K562 (cell line): ENCODE measurements around the gene MRGPRF. TPM values are rescaled to one million over a fixed set of nuclear protein-coding genes. Genes with fewer than 3 reads are reported as not detected.

Source experiments
- ATAC-seq: fragments of 200-7000 bp; cut with Tn5 transposase; 3 replicates; pipeline ENCODE4 v1.9.1; 2020; ENCODE audit warnings: moderate library complexity
- BruUV-seq: library from RNA; stranded (reverse); fragments of 400-500 nt; replicated peaks from 2 replicates; lab custom pipeline; 2021; lab: Mats Ljungman, UMichigan
- CTCF ChIA-PET: fragments of 300-600 bp; formaldehyde crosslinking; extraction: SDS; loops from one replicate; lab custom pipeline; 2021; ENCODE audit warnings: low intra/inter-chr PET ratio; lab: Yijun Ruan, JAX
- POLR2A ChIA-PET: fragments of 300-600, 350-650 bp; sonication (Branson Sonifier 250); formaldehyde crosslinking; extraction: SDS; loops from one replicate; lab custom pipeline; 2021; ENCODE audit warnings: antibody characterized with exemption, inconsistent platforms; lab: Yijun Ruan, JAX
- DNase-seq, 4 experiments: peaks; one replicate each; pipeline versions ENCODE4 v3.0.0 to v3.0.0-alpha.2; 2011 to 2018; ENCODE audit warnings: low spot score in 3 of 4, mixed read lengths in 3 of 4; ENCODE audit errors: extremely low read depth in 1 of 4
- FAIRE-seq: peaks from 2 replicates; lab custom pipeline; 2011; peaks lifted over from hg19 to GRCh38; lab: Jason Lieb, UNC
- H2AFZ ChIP-seq: 2 replicates; pipeline ENCODE4 v1.6.0; 2011; ENCODE audit warnings: low read depth, low read length, control low read depth, inconsistent platforms
- H3K27ac ChIP-seq: fragments of 200-600 bp; 3 replicates; pipeline ENCODE4 v1.8.0; 2011; ENCODE audit warnings: low read depth, mild to moderate bottlenecking, control low read depth, inconsistent platforms, low read length, moderate library complexity, mixed read lengths; ENCODE audit errors: extremely low read depth
- H3K27me3 ChIP-seq, 2 experiments: fragments of 300-600 bp in 1 of 2; 2 replicates in 1 of 2; 3 replicates in 1 of 2; pipeline versions ENCODE4 v1.6.0 to v1.8.0; 2011; ENCODE audit warnings: inconsistent platforms in 2 of 2, low read length in 2 of 2, mild to moderate bottlenecking in 1 of 2, mixed read lengths in 1 of 2, moderate library complexity in 1 of 2; ENCODE audit not compliant: control insufficient read depth in 2 of 2, insufficient read depth in 2 of 2
- H3K36me3 ChIP-seq: fragments of 300-600 bp; 3 replicates; pipeline ENCODE4 v1.8.0; 2011; ENCODE audit warnings: mild to moderate bottlenecking, low read length, inconsistent platforms; ENCODE audit not compliant: control insufficient read depth, insufficient read depth
- H3K4me1 ChIP-seq, 2 experiments: fragments of 200-600 bp in 1 of 2; replicated peaks in 1 of 2; 2 replicates in 1 of 2; 3 replicates in 1 of 2; pipeline versions ENCODE4 v1.5.1 to v1.8.0; 2011; ENCODE audit warnings: inconsistent platforms in 2 of 2, low read length in 2 of 2, mild to moderate bottlenecking in 1 of 2, mixed read lengths in 1 of 2, moderate library complexity in 1 of 2; ENCODE audit not compliant: control insufficient read depth in 2 of 2, insufficient read depth in 2 of 2
- H3K4me2 ChIP-seq: 2 replicates; pipeline ENCODE4 v1.6.1; 2011; ENCODE audit warnings: low read length, control low read depth, inconsistent platforms, mixed read lengths; ENCODE audit not compliant: insufficient read depth
- H3K4me3 ChIP-seq: fragments of 200-600 bp; sonication (generic), shearing (Covaris generic); 2 replicates; pipeline ENCODE4 v1.5.1; 2016; ENCODE audit warnings: control low read depth, inconsistent platforms
- H3K79me2 ChIP-seq: fragments of 200-600 bp; 3 replicates; pipeline ENCODE4 v1.8.0; 2011; ENCODE audit warnings: low read length, inconsistent platforms; ENCODE audit not compliant: control insufficient read depth, insufficient read depth
- H3K9ac ChIP-seq, 2 experiments: 2 replicates each; pipeline versions ENCODE4 v1.6.0 to v1.6.1; 2011; ENCODE audit warnings: low read depth in 2 of 2, low read length in 2 of 2, control low read depth in 1 of 2, inconsistent platforms in 1 of 2, mild to moderate bottlenecking in 1 of 2, mixed read lengths in 1 of 2; ENCODE audit not compliant: insufficient read depth in 1 of 2
- H3K9me1 ChIP-seq: one replicate; pipeline ENCODE4 v1.6.0; 2011; ENCODE audit warnings: inconsistent platforms, mild to moderate bottlenecking, low read length, moderate library complexity; ENCODE audit not compliant: control insufficient read depth, insufficient read depth
- H3K9me3 ChIP-seq: replicated peaks from 2 replicates; pipeline ENCODE4 v1.5.1; 2011; ENCODE audit warnings: low read depth, low read length, inconsistent platforms; ENCODE audit not compliant: control insufficient read depth, insufficient read depth
- H4K20me1 ChIP-seq: replicated peaks from 2 replicates; pipeline ENCODE4 v1.6.1; 2011; ENCODE audit warnings: low read length, inconsistent platforms, mixed read lengths; ENCODE audit not compliant: control insufficient read depth, insufficient read depth
- ARID1B ChIP-seq: fragments of 450-650 bp; IDR thresholded peaks from 2 replicates; pipeline ENCODE4 v1.6.1; 2016; ENCODE audit warnings: antibody characterized with exemption, mild to moderate bottlenecking, inconsistent platforms
- E2F6 ChIP-seq, 2 experiments: IDR thresholded peaks; 2 replicates each; pipeline ENCODE4 v1.6.1; 2011; ENCODE audit warnings: borderline replicate concordance in 1 of 2, control low read depth in 1 of 2, low read depth in 1 of 2, low read length in 1 of 2, mild to moderate bottlenecking in 1 of 2, mixed read lengths in 1 of 2, moderate library complexity in 1 of 2; ENCODE audit not compliant: insufficient read depth in 1 of 2, insufficient read length in 1 of 2, poor library complexity in 1 of 2, severe bottlenecking in 1 of 2; ENCODE audit errors: extremely low read depth in 1 of 2
- MAFG ChIP-seq: fragments of 450-650 bp; conservative IDR thresholded peaks from 2 replicates; pipeline ENCODE4 v1.6.1; 2016; ENCODE audit warnings: missing genetic modification characterization, missing compliant biosample characterization
- NFIC ChIP-seq: fragments of 450-650 bp; IDR thresholded peaks from 2 replicates; pipeline ENCODE4 v1.6.1; 2017; ENCODE audit warnings: mild to moderate bottlenecking, inconsistent platforms
- PATZ1 ChIP-seq: fragments of 250-450 bp; sonication (Bioruptor Pico); IDR thresholded peaks from 2 replicates; pipeline ENCODE4 v1.5.0; 2020; ENCODE audit warnings: mild to moderate bottlenecking, borderline replicate concordance
- PRDM10 ChIP-seq: fragments of 450-650 bp; IDR thresholded peaks from 2 replicates; pipeline ENCODE4 v1.6.1; 2018; ENCODE audit not compliant: partially characterized antibody
- SNAPC5 ChIP-seq: fragments of 250-450 bp; sonication (Bioruptor Pico); IDR thresholded peaks from 2 replicates; pipeline ENCODE4 v1.8.0; 2021; ENCODE audit warnings: moderate library complexity, mild to moderate bottlenecking, inconsistent platforms
- UBTF ChIP-seq, 2 experiments: IDR thresholded peaks; 2 replicates each; pipeline ENCODE4 v1.6.1; 2012; ENCODE audit warnings: improper control_type of control experiment in 2 of 2, low read depth in 2 of 2, low read length in 2 of 2, borderline replicate concordance in 1 of 2
- YY1 ChIP-seq, 3 experiments: IDR thresholded peaks; 2 replicates each; pipeline ENCODE4 v1.6.1; 2011; ENCODE audit warnings: low read length in 2 of 3, mild to moderate bottlenecking in 2 of 3, moderate library complexity in 2 of 3, borderline replicate concordance in 1 of 3, control low read depth in 1 of 3, low read depth in 1 of 3; ENCODE audit not compliant: insufficient read depth in 3 of 3, insufficient replicate concordance in 2 of 3, control insufficient read depth in 1 of 3, insufficient read length in 1 of 3; ENCODE audit errors: extremely low read depth in 1 of 3
- WGBS: fragments of 100-300 bp; shearing (Covaris generic); methylation state at CpG from one replicate; pipeline ENCODE4 v1.1.6; 2016; ENCODE audit warnings: low coverage, mixed read lengths; ENCODE audit not compliant: insufficient coverage; ENCODE audit errors: missing lambda C conversion rate; 5-methylcytosine and 5-hydroxymethylcytosine counted together
- in situ Hi-C: fragments of 300-500 bp; cut with MboI; formaldehyde crosslinking; loops from 4 replicates; pipeline ENCODE4 v1.15.0; 2018; ENCODE audit warnings: inconsistent platforms, mixed read lengths
- intact Hi-C: fragments of 100-400 bp; cut with micrococcal nuclease; formaldehyde crosslinking; loops from 2 replicates; pipeline ENCODE4 v1.14.2; 2022
- polyA plus RNA-seq, 8 experiments: library from polyadenylated mRNA; depleted of rRNA in 4 of 8; stranded (reverse) in 5 of 8; unstranded in 3 of 8; fragments of >200 nt; fragmentation: Nextera tagmentation in 2 of 8; fragmentation: Illumina TruSeq in 1 of 8; extraction: Ambion mirVana in 2 of 8; extraction: Trizol in 1 of 8; gene quantifications; 2 replicates each; pipeline versions ENCODE4 v1.2.1 to v1.2.3, GENCODE V29; 2011 to 2014; ENCODE audit warnings: inconsistent platforms in 1 of 8, missing spikeins in 1 of 8
- total RNA-seq, 7 experiments: library from RNA; depleted of rRNA in 6 of 7; stranded (reverse); fragments of >200 nt in 6 of 7; fragmentation: Illumina TruSeq in 2 of 7; extraction: Trizol in 2 of 7; gene quantifications; 2 replicates each; pipeline versions ENCODE4 v1.2.1 to v1.2.3, GENCODE V29; 2011 to 2021; ENCODE audit warnings: low replicate concordance in 1 of 7

MRGPRF gene
- total and polyA plus RNA-seq, 9 of the 15 experiments (the other 6 are each of a cell fraction or from before 2014, with no cell fraction given) = not detected

GRCh38 chr11:68998390-68998911, 14.6 kb downstream of the MRGPRF start:
- no peak for FAIRE-seq
- H3K4me1 ChIP-seq = peaks cover 0 to 7% of the 10 kb centered on the region in 2 experiments; a peak in 3 of 5 replicates
- peaks cover 63 to 92% of the 10 kb centered on the region in 2 experiments for H3K27me3 ChIP-seq
- H3K4me3 ChIP-seq = no peak overlapping the region
- CTCF ChIA-PET = no interaction called here
- no peaks in the 10 kb centered on the region for H3K9me1 ChIP-seq
- peak in 1 of 4 experiments; percentile 24 for DNase-seq
- POLR2A ChIA-PET = interaction anchor here (0.5 to 1.2 kb wide), 3 partner anchors 14 to 378 kb away, joined by 3 to 5 read pairs (median 4); partner anchors contain the start of gene MRGPRF
- no peaks in the 10 kb centered on the region for H3K36me3 ChIP-seq
- no peaks in the 10 kb centered on the region for H3K79me2 ChIP-seq
- in situ Hi-C loops = no loop called here
- H3K9me3 ChIP-seq = no peaks in the 10 kb centered on the region
- no peak overlapping the region; the same call in 1 of the 2 replicates for H3K4me2 ChIP-seq
- ATAC-seq = peak; percentile 53
- WGBS = 3% methylated on average over 13 of the region's 13 CpGs
- intact Hi-C loops = no loop called here
- H2AFZ ChIP-seq = no peak overlapping the region
- BruUV-seq = no TSS peak
- 0 out of 4 replicates have a peak overlapping the region, but pooled peaks of 1 of the 2 experiments have one; percentile 48 for H3K9ac ChIP-seq
- H3K27ac ChIP-seq = no peak overlapping the region
- H4K20me1 ChIP-seq = peaks cover 7% of the 10 kb centered on the region
- TF ChIP-seq NFIC = peak; percentile 68
- TF ChIP-seq UBTF (IDR thresholded peaks at IDR 0.05; ENCODE audit: borderline replicate concordance in 1 of 2, low read depth in 2 of 2, low read length in 2 of 2) = no peak
- no peak for TF ChIP-seq SNAPC5 (CRISPR knock-in tag)
- no peak for TF ChIP-seq YY1 (IDR thresholded peaks at IDR 0.05; ENCODE audit: borderline replicate concordance in 1 of 3, control insufficient read depth in 1 of 3, extremely low read depth in 1 of 3, insufficient read depth in 3 of 3, insufficient read length in 1 of 3, insufficient replicate concordance in 2 of 3, low read depth in 1 of 3, low read length in 2 of 3)
- no peak for TF ChIP-seq E2F6 (IDR thresholded peaks at IDR 0.05; ENCODE audit: borderline replicate concordance in 1 of 2, extremely low read depth in 1 of 2, insufficient read depth in 1 of 2, insufficient read length in 1 of 2, low read depth in 1 of 2, low read length in 1 of 2, poor library complexity in 1 of 2, severe bottlenecking in 1 of 2)
- TF ChIP-seq PATZ1 (CRISPR knock-in tag) = no peak
- no peak for TF ChIP-seq ARID1B
- peak; percentile 49 for TF ChIP-seq MAFG (tag)
- TF ChIP-seq PRDM10 = peak; percentile 79
